ENCODE data around the gene GJA9.
"Not testable (repeated sequence)": the region's sequence is repeated elsewhere in the genome, so short reads cannot be mapped to it uniquely, and the experiment has no call there.

DNA sequence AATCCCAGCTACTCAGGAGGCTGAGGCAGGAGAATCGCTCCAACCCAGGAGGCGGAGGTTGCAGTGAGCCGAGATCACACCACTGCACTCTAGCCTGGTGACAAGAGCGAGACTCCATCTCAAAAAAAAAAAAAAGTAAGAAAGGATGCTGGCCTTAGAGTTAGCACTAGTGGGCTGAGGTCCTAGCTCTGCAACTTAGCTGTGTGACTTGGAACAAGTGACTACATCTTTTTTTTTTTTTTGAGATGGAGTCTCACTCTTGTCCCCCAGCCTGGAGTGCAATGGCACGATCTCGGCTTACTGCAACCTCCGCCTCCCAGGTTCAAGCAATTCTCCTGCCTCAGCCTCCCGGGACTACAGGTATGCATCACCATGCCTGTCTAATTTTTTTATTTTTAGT lies 33.5 kb upstream of the GJA9 start:
- TF ChIP-seq, protein P1, sequence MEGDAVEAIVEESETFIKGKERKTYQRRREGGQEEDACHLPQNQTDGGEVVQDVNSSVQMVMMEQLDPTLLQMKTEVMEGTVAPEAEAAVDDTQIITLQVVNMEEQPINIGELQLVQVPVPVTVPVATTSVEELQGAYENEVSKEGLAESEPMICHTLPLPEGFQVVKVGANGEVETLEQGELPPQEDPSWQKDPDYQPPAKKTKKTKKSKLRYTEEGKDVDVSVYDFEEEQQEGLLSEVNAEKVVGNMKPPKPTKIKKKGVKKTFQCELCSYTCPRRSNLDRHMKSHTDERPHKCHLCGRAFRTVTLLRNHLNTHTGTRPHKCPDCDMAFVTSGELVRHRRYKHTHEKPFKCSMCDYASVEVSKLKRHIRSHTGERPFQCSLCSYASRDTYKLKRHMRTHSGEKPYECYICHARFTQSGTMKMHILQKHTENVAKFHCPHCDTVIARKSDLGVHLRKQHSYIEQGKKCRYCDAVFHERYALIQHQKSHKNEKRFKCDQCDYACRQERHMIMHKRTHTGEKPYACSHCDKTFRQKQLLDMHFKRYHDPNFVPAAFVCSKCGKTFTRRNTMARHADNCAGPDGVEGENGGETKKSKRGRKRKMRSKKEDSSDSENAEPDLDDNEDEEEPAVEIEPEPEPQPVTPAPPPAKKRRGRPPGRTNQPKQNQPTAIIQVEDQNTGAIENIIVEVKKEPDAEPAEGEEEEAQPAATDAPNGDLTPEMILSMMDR (IDR thresholded peaks at IDR 0.05): not testable (repeated sequence)
- not testable (repeated sequence) for TF ChIP-seq POLR2A, POLR2AphosphoS5 (IDR thresholded peaks at IDR 0.05)

Data from transverse colon (tissue), 4 donors.